GM19193 (cell line): ENCODE measurements around the gene ZBTB7A.

ENCODE experiments used
- POLR2A ChIP-seq: IDR thresholded peaks from 4 replicates; pipeline ENCODE4 v1.6.1; 2011; ENCODE audit not compliant: insufficient read depth, insufficient read length; ENCODE audit errors: extremely low read depth

Gene ZBTB7A

GRCh38 chr19:4096049-4096892 lies 29.6 kb upstream of the ZBTB7A start:
- TF ChIP-seq POLR2A = no peak

DNA sequence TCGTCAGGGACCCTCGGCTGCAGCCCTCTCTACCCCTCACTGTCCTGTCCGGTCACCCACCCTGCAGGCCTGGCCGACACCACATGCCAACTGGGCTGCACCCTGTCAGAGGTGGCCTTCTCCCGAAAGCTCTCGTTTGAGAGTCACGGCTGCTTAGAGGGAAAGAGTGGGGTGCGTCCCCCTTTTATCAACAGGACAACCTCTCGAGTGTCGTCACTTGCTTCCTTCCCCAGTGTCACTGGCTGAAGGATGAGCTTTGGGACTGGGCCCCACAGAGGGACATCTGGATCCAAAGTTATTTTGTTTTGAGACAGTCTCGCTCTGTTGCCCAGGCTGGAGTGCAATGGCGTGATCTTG lies 28.8 kb upstream of the ZBTB7A start:
- TF ChIP-seq POLR2A = no peak

GRCh38 chr19:4094761-4095487 lies 28.2 kb upstream of the ZBTB7A start:
- no peak for TF ChIP-seq POLR2A

- TF ChIP-seq POLR2A = no peak
Observed at GRCh38 chr19:4094291-4094690, 27.6 kb upstream of the ZBTB7A start.

GRCh38 chr19:4093643-4094175 lies 27.0 kb upstream of the ZBTB7A start:
- no peak for TF ChIP-seq POLR2A

GRCh38 chr19:4090356-4091220 lies 23.9 kb upstream of the ZBTB7A start:
- no peak for TF ChIP-seq POLR2A

GRCh38 chr19:4089946-4090345 lies 23.2 kb upstream of the ZBTB7A start:
- no peak for TF ChIP-seq POLR2A

DNA sequence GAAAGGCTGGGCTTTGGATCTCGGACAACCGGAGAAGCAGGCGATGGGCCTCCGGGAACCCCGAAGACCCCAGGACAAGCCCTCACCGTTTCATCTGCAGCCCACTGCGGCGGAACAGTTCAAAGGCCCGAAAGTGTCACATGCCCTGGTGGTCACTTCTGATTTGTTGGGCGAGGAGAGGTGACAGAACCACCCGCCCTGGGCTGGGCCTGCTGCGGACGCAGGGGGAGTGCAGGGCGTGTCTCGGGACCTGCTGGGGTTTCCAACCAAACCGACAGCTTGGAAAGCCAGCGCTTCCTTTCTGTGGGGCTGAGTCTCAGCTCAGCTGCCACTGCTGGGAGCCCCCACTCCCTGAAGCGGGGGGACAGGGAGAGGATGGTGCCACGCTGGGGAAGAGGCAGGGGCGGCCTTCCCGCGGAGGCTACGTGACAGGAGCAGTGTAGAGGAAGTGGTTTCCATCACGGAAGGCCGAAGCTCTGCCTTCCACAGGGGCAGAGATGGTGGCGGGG lies 22.8 kb upstream of the ZBTB7A start:
- peak; percentile 53 for TF ChIP-seq POLR2A

DNA sequence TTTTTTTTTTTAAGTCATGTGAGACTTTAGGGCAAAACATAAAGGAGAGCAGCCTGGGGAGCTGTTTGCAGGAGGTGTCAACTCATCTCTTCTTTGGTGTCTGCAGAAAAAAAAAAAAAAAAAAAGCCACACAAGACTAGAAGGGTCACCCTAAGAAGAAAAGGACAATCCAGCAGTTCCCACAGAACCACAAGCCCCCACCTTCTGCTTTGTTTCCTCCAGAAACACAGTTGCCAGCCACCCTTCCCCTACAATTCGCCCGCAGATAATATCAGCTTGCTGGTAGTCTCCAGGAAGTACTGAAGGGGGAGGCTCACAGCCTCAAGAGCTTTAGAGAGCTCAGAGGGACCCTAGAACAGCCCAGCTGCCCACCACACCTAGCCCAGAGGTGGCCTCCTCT lies 22.3 kb upstream of the ZBTB7A start:
- TF ChIP-seq POLR2A = no peak

GRCh38 chr19:4087787-4088679 lies 21.3 kb upstream of the ZBTB7A start:
- no peak for TF ChIP-seq POLR2A

- no peak for TF ChIP-seq POLR2A
Observed at GRCh38 chr19:4086411-4086867, 19.7 kb upstream of the ZBTB7A start.

DNA sequence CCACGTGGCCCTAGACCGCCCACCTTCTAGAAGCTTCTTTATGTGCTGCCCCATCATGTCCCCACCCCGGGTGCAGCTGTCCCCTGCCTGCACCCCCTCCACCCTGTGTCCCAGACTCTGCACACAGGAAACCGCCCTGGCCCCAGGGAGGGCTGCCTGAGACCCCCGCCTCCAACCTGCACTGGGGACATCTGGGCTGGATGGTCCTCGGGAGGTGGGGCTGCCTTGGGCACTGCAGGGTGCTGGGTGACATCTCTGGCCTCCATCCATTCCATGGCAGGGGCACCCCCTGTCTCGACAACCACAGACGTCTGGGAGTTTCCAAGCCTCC lies 17.8 kb upstream of the ZBTB7A start:
- no peak for TF ChIP-seq POLR2A

GRCh38 chr19:4083677-4084546 lies 17.2 kb upstream of the ZBTB7A start:
- TF ChIP-seq POLR2A = peak; percentile 43
